GM12801 (cell line): ENCODE measurements around the gene TCP10L.

Experiments
- CTCF ChIP-seq: IDR thresholded peaks from one replicate; pipeline ENCODE4 v1.5.1; 2011; ENCODE audit warnings: control low read depth; ENCODE audit not compliant: insufficient read length; ENCODE audit errors: extremely low read depth

TCP10L gene, protein sequence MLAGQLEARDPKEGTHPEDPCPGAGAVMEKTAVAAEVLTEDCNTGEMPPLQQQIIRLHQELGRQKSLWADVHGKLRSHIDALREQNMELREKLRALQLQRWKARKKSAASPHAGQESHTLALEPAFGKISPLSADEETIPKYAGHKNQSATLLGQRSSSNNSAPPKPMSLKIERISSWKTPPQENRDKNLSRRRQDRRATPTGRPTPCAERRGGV

DNA sequence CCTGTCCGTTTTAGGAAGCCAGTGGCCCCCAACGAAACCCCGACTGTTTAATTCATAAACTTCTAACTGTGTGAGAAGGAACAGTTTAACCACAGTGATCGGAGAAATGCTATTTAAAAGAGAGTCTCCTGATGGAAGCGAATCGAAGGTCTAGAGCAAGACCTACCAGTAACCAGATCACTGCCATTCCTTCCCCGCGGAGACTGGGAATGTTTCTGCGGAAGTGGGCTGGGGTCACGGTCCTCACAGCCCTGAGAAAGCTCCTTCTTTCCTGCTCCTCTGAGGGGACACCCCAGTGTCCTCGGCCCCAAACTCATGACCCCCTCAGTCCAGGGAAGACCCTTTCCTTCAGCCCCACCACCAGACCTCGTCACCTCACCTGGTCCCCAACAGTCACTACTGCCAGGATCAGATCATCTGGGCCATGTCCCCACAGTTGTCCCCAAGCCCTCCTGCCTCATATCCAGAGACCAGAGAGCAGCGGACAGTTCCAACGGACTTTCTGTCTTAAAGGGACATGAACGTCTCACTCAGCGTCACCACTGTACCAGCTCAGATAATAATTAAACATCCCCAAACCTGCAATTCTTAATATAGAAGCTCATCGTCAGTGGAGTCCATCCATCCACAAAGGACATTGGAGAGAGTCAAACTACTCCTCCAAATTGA, at the start of gene TCP10L:
TSS of gene TCP10L (minus strand) at position 482 of the 669 bp plus-strand sequence. CDS start 1,219 bp downstream, outside the sequence.
- TF ChIP-seq CTCF, result no peak

DNA sequence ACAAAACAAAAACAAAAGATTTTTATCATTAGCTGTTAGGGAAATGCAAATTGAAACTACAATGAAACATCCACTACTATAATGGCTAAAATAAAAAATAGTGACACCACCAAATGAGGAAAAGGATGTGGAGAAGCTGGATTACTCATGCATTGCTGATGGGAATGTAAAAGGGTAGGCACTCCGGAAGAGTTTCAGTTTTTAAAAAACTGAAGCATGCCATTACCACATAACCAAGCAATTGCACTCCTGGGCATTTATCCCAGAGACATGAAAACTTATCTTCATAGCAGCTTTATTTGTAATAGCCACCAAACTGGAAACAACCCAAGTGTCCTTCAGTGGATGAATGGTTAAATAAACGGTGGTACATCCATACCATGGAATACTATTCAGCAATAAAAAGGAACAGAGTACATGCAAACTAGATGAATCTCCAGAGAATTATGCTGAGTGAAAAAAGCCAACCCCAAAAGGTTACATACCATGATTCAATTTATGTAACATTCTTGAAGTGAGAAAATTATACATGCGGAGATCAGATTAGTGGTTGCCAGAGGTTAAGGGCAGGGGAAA, 41.4 kb upstream of the TCP10L start:
- no peak for TF ChIP-seq CTCF

DNA sequence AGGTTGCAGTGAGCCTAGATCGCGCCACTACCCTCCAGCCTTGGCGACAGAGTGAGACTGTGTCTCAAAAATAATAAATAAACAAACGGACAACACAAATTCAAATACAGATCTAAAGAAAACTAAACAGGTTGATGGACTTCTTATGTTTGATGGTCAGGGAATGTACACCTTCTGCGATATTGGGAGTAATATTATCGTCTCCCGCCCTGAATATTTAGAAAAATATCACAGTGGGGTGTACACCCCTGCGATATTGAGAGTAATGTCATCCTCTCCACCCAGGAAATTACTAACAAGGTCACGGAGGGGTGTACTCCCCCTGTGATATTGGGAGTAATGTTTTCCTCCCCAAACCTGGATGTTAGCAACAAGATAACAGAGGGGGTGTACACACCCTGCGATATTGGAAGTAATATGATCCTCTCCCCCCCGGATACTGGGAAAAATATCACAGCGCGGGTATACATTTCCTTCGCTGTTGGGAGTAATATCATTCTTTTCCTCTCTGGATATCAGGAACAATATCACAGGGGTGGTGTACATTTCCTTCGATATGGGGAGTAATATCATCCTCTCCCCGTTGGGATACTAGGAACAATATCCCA, 28.2 kb upstream of the TCP10L start:
- TF ChIP-seq CTCF, result no peak

GRCh38 chr21:32612999-32613337, 27.6 kb upstream of the TCP10L start:
- no peak for TF ChIP-seq CTCF

DNA sequence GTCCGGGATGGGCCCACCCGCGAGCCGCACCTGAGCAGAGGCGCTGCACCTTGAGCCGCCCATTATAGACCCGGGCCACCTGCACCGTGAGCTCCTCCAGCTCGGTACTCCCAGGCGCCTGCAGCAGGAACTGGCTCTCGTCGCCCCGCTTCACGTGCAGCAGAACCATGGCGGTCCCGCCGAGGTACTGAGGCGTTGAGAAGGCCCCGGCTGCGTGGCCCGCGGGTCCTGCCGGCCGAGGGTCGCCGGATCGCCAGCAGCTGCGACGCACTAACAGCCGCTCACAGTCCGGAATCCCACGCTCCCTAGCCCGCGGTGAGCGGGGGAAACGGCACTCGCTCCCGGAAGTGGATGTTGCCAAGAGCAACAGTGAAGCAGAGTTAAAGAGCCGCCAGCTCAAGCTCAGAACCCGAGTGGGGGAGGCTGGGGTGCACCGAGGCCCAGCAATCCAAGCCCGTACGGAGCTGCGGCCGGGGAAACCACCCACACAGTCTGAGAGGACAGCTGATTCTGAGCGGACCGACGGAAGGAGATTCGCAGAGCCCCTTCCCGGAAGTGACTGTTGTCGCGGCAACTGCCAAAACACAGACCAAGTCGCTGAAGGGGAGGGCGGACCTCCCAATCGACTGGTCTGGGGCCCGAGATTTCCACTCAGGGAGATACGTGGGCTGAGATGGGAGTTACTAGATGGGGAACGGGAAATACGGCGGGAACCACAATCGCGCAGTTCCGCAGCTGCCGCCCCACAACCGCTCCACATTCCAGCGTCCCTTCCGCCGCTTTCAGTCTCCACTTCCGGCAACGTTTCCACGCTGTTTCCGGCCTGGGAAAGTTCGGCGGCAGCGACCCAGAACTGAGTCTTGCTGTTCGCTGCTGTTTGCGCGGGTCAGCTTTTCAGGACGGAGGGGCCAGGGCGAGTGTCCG, 27.0 kb upstream of the TCP10L start, which contains the start of gene CFAP298:
TSS of gene CFAP298 (minus strand) at position 303 of the 924 bp plus-strand sequence. CDS start at position 169, 134 bp downstream.
- TF ChIP-seq CTCF, result no peak

- TF ChIP-seq CTCF, result no peak
Measured at GRCh38 chr21:32611471-32611997, 26.2 kb upstream of the TCP10L start.

- no peak for TF ChIP-seq CTCF
Measured at GRCh38 chr21:32608851-32609250, 23.5 kb upstream of the TCP10L start.
